Fibroblast of lung (primary cell): ENCODE results near the gene CBX6. TPM values are rescaled to one million over a fixed set of nuclear protein-coding genes. Genes with fewer than 3 reads are reported as not detected.
A peak's percentile ranks its signal among the peaks of the same experiment; 100 is the strongest.

Source experiments
- DNase-seq, 2 donors: peaks; one replicate each; pipeline versions ENCODE4 v3.0.0 to v3.0.0-alpha.2; 2010; ENCODE audit warnings: low read depth in 2 of 2
- H2AFZ ChIP-seq: 2 replicates; pipeline ENCODE4 v1.5.1; 2012; ENCODE audit warnings: low read length, control low read depth, inconsistent platforms
- H3K27ac ChIP-seq: 2 replicates; pipeline ENCODE4 v1.5.1; 2011; ENCODE audit warnings: low read length, control low read depth; ENCODE audit not compliant: insufficient read depth
- H3K27me3 ChIP-seq: 2 replicates; pipeline ENCODE4 v1.5.1; 2011; ENCODE audit warnings: mild to moderate bottlenecking, low read length; ENCODE audit not compliant: control insufficient read depth, insufficient read depth
- H3K36me3 ChIP-seq: 2 replicates; pipeline ENCODE4 v1.5.1; 2011; ENCODE audit warnings: low read length; ENCODE audit not compliant: control insufficient read depth, insufficient read depth
- H3K4me1 ChIP-seq: 2 replicates; pipeline ENCODE4 v1.5.1; 2011; ENCODE audit warnings: low read length; ENCODE audit not compliant: control insufficient read depth, insufficient read depth; ENCODE audit errors: extremely low read depth
- H3K4me2 ChIP-seq: 2 replicates; pipeline ENCODE4 v1.5.1; 2011; ENCODE audit warnings: low read length, control low read depth; ENCODE audit not compliant: insufficient read depth; ENCODE audit errors: extremely low read depth
- H3K4me3 ChIP-seq, 4 experiments: fragments of 200-600 bp in 1 of 4; sonication (generic) in 1 of 4; replicated peaks in 1 of 4; 2 replicates each; pipeline ENCODE4 v1.5.1; 2011 to 2016; ENCODE audit warnings: low read length in 4 of 4, low read depth in 3 of 4, mild to moderate bottlenecking in 3 of 4, control low read depth in 2 of 4, inconsistent platforms in 1 of 4, mixed read lengths in 1 of 4; ENCODE audit not compliant: insufficient read depth in 1 of 4; ENCODE audit errors: control extremely low read depth in 1 of 4
- H3K79me2 ChIP-seq: 2 replicates; pipeline ENCODE4 v1.5.1; 2012; ENCODE audit warnings: mild to moderate bottlenecking, low read length, inconsistent platforms; ENCODE audit not compliant: control insufficient read depth, insufficient read depth
- H3K9ac ChIP-seq: 2 replicates; pipeline ENCODE4 v1.5.1; 2011; ENCODE audit warnings: mild to moderate bottlenecking, low read length, control low read depth; ENCODE audit not compliant: insufficient read depth
- H3K9me3 ChIP-seq: 2 replicates; pipeline ENCODE4 v1.5.1; 2012; ENCODE audit warnings: low read depth, low read length; ENCODE audit not compliant: control insufficient read depth, insufficient read depth
- H4K20me1 ChIP-seq: 2 replicates; pipeline ENCODE4 v1.5.1; 2011; ENCODE audit warnings: low read length; ENCODE audit not compliant: control insufficient read depth, insufficient read depth; ENCODE audit errors: extremely low read depth
- CTCF ChIP-seq, 2 donors: IDR thresholded peaks in 1 of 2; conservative IDR thresholded peaks in 1 of 2; 1 replicate in 1 of 2; 2 replicates in 1 of 2; pipeline ENCODE4 v1.5.1; 2011 to 2012; ENCODE audit warnings: low read length in 2 of 2, control low read depth in 1 of 2, inconsistent platforms in 1 of 2, low read depth in 1 of 2, mild to moderate bottlenecking in 1 of 2
- EZH2 ChIP-seq: IDR thresholded peaks from 2 replicates; pipeline ENCODE4 v1.5.1; 2012; ENCODE audit warnings: low read length, control low read depth, mild to moderate bottlenecking; ENCODE audit errors: missing control alignments
- polyA plus RNA-seq, 2 donors: library from polyadenylated mRNA; depleted of rRNA in 1 of 2; stranded (reverse) in 1 of 2; unstranded in 1 of 2; fragments of >200 nt; gene quantifications; 2 replicates each; pipeline ENCODE4 v1.2.1, GENCODE V29; 2011 to 2012; ENCODE audit warnings: missing spikeins in 1 of 2
- total RNA-seq: library from RNA; depleted of rRNA; stranded (reverse); fragments of >200 nt; gene quantifications from 2 replicates; pipeline ENCODE4 v1.2.1, GENCODE V29; 2014

CBX6 gene
- total and polyA plus RNA-seq, 2 donors (not counting 1 experiment from before 2014, with no cell fraction given) = 20.3 to 53.8 TPM

GRCh38 chr22:38831166-38831945 is 40.7 kb downstream of the CBX6 start:
- no peaks in the 10 kb centered on the region for H3K79me2 ChIP-seq
- no peaks in the 10 kb centered on the region for H3K4me1 ChIP-seq
- H3K9me3 ChIP-seq = no peaks in the 10 kb centered on the region
- peak; percentile 69 to 76 for DNase-seq
- H3K4me2 ChIP-seq = no peak overlapping the region
- H3K27me3 ChIP-seq = no peaks in the 10 kb centered on the region
- H3K27ac ChIP-seq = no peak overlapping the region
- H3K36me3 ChIP-seq = no peaks in the 10 kb centered on the region
- H3K9ac ChIP-seq = no peak overlapping the region
- no peak overlapping the region for H2AFZ ChIP-seq
- TF ChIP-seq EZH2 (no peak), CTCF (conservative IDR thresholded peaks at IDR 0.05 in 1 of 2, IDR thresholded peaks at IDR 0.05 in 1 of 2; ENCODE audit: low read depth in 1 of 2, low read length in 2 of 2) (no peak)
- no peaks in the 10 kb centered on the region for H4K20me1 ChIP-seq
- no peak overlapping the region for H3K4me3 ChIP-seq

GRCh38 chr22:38830845-38831108 is 41.2 kb downstream of the CBX6 start:
- no peak overlapping the region for H3K27ac ChIP-seq
- no peak overlapping the region for H3K4me2 ChIP-seq
- no peaks in the 10 kb centered on the region for H3K36me3 ChIP-seq
- no peaks in the 10 kb centered on the region for H3K27me3 ChIP-seq
- no peaks in the 10 kb centered on the region for H3K9me3 ChIP-seq
- TF ChIP-seq EZH2 = no peak
- DNase-seq = no peak
- H2AFZ ChIP-seq = no peak overlapping the region
- no peak overlapping the region for H3K9ac ChIP-seq
- H4K20me1 ChIP-seq = no peaks in the 10 kb centered on the region
- no peak overlapping the region for H3K4me3 ChIP-seq
- no peaks in the 10 kb centered on the region for H3K79me2 ChIP-seq
- H3K4me1 ChIP-seq = no peaks in the 10 kb centered on the region

GRCh38 chr22:38830026-38830844 is 41.8 kb downstream of the CBX6 start:
- no peak overlapping the region for H3K4me3 ChIP-seq
- TF ChIP-seq EZH2 (no peak), CTCF (conservative IDR thresholded peaks at IDR 0.05 in 1 of 2, IDR thresholded peaks at IDR 0.05 in 1 of 2; ENCODE audit: low read depth in 1 of 2, low read length in 2 of 2) (no peak)
- no peaks in the 10 kb centered on the region for H3K9me3 ChIP-seq
- no peaks in the 10 kb centered on the region for H3K27me3 ChIP-seq
- DNase-seq = no peak
- H3K36me3 ChIP-seq = no peaks in the 10 kb centered on the region
- H3K4me2 ChIP-seq = no peak overlapping the region
- no peak overlapping the region for H3K27ac ChIP-seq
- no peaks in the 10 kb centered on the region for H4K20me1 ChIP-seq
- H3K9ac ChIP-seq = no peak overlapping the region
- H3K4me1 ChIP-seq = no peaks in the 10 kb centered on the region
- no peaks in the 10 kb centered on the region for H3K79me2 ChIP-seq
- no peak overlapping the region for H2AFZ ChIP-seq
